ENCODE results near the gene GABRB1.

DNA sequence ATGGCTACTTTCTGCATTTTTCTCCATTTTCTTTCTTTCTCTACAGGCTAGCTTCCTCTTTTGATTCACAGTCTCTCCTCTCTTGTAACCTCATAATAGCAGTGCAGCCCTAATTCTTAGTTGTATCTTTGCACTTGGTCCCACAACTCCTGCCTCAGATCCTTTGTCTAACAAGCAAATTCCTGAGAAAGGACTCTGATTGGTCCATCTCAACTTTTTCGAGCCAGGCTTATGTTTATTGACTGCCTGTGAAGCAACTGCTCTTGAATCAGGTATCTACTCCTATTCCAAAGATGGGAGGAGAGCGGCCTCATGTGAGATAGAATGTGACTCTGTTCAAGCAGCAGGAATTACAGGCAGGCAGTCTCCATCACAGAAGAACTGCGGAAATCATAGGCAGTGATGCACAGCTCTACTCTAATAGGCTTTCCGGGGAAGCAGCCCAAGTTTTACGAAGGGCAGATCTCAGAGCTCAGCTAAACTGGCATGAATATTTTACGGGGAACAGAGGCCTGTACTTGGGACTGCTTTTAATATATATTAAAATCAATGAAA is 123.5 kb downstream of the GABRB1 start:
- TF ChIP-seq, protein P1, sequence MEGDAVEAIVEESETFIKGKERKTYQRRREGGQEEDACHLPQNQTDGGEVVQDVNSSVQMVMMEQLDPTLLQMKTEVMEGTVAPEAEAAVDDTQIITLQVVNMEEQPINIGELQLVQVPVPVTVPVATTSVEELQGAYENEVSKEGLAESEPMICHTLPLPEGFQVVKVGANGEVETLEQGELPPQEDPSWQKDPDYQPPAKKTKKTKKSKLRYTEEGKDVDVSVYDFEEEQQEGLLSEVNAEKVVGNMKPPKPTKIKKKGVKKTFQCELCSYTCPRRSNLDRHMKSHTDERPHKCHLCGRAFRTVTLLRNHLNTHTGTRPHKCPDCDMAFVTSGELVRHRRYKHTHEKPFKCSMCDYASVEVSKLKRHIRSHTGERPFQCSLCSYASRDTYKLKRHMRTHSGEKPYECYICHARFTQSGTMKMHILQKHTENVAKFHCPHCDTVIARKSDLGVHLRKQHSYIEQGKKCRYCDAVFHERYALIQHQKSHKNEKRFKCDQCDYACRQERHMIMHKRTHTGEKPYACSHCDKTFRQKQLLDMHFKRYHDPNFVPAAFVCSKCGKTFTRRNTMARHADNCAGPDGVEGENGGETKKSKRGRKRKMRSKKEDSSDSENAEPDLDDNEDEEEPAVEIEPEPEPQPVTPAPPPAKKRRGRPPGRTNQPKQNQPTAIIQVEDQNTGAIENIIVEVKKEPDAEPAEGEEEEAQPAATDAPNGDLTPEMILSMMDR (IDR thresholded peaks at IDR 0.05) = no peak
- TF ChIP-seq POLR2A (IDR thresholded peaks at IDR 0.05) = no peak
